Esophagus (tissue), 2 donors: ENCODE data around the gene NEDD1. TPM values are rescaled to one million over a fixed set of nuclear protein-coding genes. Genes with fewer than 3 reads are reported as not detected.
A peak's percentile ranks its signal among the peaks of the same experiment; 100 is the strongest.

Source experiments
- H3K27ac ChIP-seq, 2 donors: one replicate each; pipeline ENCODE4 v1.5.1; 2013; ENCODE audit warnings: low read depth in 2 of 2, mild to moderate bottlenecking in 2 of 2, inconsistent platforms in 1 of 2, low read length in 1 of 2, moderate library complexity in 1 of 2
- H3K27me3 ChIP-seq, 2 donors: one replicate each; pipeline ENCODE4 v1.6.1; 2013; ENCODE audit warnings: low read length in 2 of 2, control low read depth in 1 of 2, mild to moderate bottlenecking in 1 of 2; ENCODE audit not compliant: insufficient read depth in 2 of 2, control insufficient read depth in 1 of 2
- H3K36me3 ChIP-seq, 2 donors: one replicate each; pipeline ENCODE4 v1.6.1; 2013; ENCODE audit warnings: low read length in 1 of 2; ENCODE audit not compliant: control insufficient read depth in 2 of 2, insufficient read depth in 2 of 2
- H3K4me1 ChIP-seq, 2 donors: one replicate each; pipeline ENCODE4 v1.6.1; 2013; ENCODE audit warnings: low read length in 1 of 2; ENCODE audit not compliant: control insufficient read depth in 2 of 2, insufficient read depth in 2 of 2
- H3K4me3 ChIP-seq, 2 donors: one replicate each; pipeline ENCODE4 v1.5.1; 2013; ENCODE audit warnings: low read length in 2 of 2, mild to moderate bottlenecking in 2 of 2, low read depth in 1 of 2, moderate library complexity in 1 of 2
- H3K9me3 ChIP-seq, 2 donors: one replicate each; pipeline ENCODE4 v1.6.1; 2013; ENCODE audit warnings: mild to moderate bottlenecking in 2 of 2, low read depth in 1 of 2, low read length in 1 of 2, moderate library complexity in 1 of 2; ENCODE audit not compliant: control insufficient read depth in 2 of 2, insufficient read depth in 1 of 2
- WGBS, 2 donors: extraction: QIAGEN DNeasy Blood & Tissue Kit; methylation state at CpG; one replicate each; pipeline ENCODE4 v1.1.7; 2013; 5-methylcytosine and 5-hydroxymethylcytosine counted together
- polyA plus RNA-seq, 2 donors: library from polyadenylated mRNA; stranded (reverse); fragments of 200-250 nt; gene quantifications; one replicate each; pipeline ENCODE4 v1.2.3, GENCODE V29; 2013
- donor health status: healthy with polysubstance abuse.
- donor health status: Bipolar disorder and iron deficiency.

Gene NEDD1
- polyA plus RNA-seq: 1 to 10 TPM; 3.2 to 5.8 TPM

GRCh38 chr12:96906849-96907670 lies at the start of gene NEDD1:
NEDD1 (plus strand) TSS chr12:96907257; CDS start chr12:96909760, 2,503 bp downstream.
- Histone ChIP-seq H3K9me3 (no peaks in the 10 kb centered on the region), H3K27me3 (no peaks in the 10 kb centered on the region), H3K4me1 (no peaks in the 10 kb centered on the region), H3K36me3 (no peaks in the 10 kb centered on the region), H3K27ac (peak within 1 kb of the TSS; percentile 83 to 89), H3K4me3 (peak within 1 kb of the TSS; percentile 63 to 77)
- 0 to 1% methylated on average over 68 of the region's 68 CpGs for WGBS, 2 donors

GRCh38 chr12:96858162-96858561 lies 48.9 kb upstream of the NEDD1 start:
- H3K36me3 ChIP-seq: no peaks in the 10 kb centered on the region
- no peaks in the 10 kb centered on the region for H3K4me1 ChIP-seq
- H3K4me3 ChIP-seq: no peak overlapping the region
- H3K27ac ChIP-seq: no peak overlapping the region
- 63 to 79% methylated on average over 1 of the region's 1 CpG for WGBS, 2 donors
- H3K9me3 ChIP-seq: no peaks in the 10 kb centered on the region
- no peaks in the 10 kb centered on the region for H3K27me3 ChIP-seq

GRCh38 chr12:96861656-96862055 lies 45.4 kb upstream of the NEDD1 start:
- Histone ChIP-seq H3K4me3 (no peak overlapping the region), H3K27me3 (no peaks in the 10 kb centered on the region), H3K27ac (no peak overlapping the region), H3K4me1 (no peaks in the 10 kb centered on the region), H3K36me3 (no peaks in the 10 kb centered on the region), H3K9me3 (no peaks in the 10 kb centered on the region)
- 59 to 61% methylated on average over 2 of the region's 2 CpGs for WGBS, 2 donors

GRCh38 chr12:96862326-96862725 lies 44.7 kb upstream of the NEDD1 start:
- Histone ChIP-seq H3K4me1 (no peaks in the 10 kb centered on the region), H3K27ac (no peak overlapping the region), H3K27me3 (no peaks in the 10 kb centered on the region), H3K36me3 (no peaks in the 10 kb centered on the region), H3K9me3 (no peaks in the 10 kb centered on the region), H3K4me3 (no peak overlapping the region)
- 79 to 89% methylated on average over 1 of the region's 1 CpG for WGBS, 2 donors

- Histone ChIP-seq H3K4me1 (no peaks in the 10 kb centered on the region), H3K36me3 (no peaks in the 10 kb centered on the region), H3K9me3 (no peaks in the 10 kb centered on the region), H3K27ac (no peak overlapping the region), H3K27me3 (no peaks in the 10 kb centered on the region), H3K4me3 (no peak overlapping the region)
- WGBS, 2 donors: 56 to 73% methylated on average over 4 of the region's 4 CpGs
These were observed 42.7 kb upstream of the NEDD1 start for GRCh38 chr12:96864335-96864734.

GRCh38 chr12:96866801-96867590 lies 40.1 kb upstream of the NEDD1 start:
- no peaks in the 10 kb centered on the region for H3K9me3 ChIP-seq
- H3K4me3 ChIP-seq: no peak overlapping the region
- H3K36me3 ChIP-seq: no peaks in the 10 kb centered on the region
- no peaks in the 10 kb centered on the region for H3K4me1 ChIP-seq
- H3K27me3 ChIP-seq: no peaks in the 10 kb centered on the region
- 84 to 93% methylated on average over 4 of the region's 4 CpGs for WGBS, 2 donors
- H3K27ac ChIP-seq: no peak overlapping the region

- no peaks in the 10 kb centered on the region for H3K9me3 ChIP-seq
- no peak overlapping the region for H3K4me3 ChIP-seq
- no peaks in the 10 kb centered on the region for H3K36me3 ChIP-seq
- WGBS, 2 donors: 84 to 88% methylated on average over 1 of the region's 1 CpG
- H3K27me3 ChIP-seq: no peaks in the 10 kb centered on the region
- H3K4me1 ChIP-seq: no peaks in the 10 kb centered on the region
- no peak overlapping the region for H3K27ac ChIP-seq
These were observed 36.1 kb upstream of the NEDD1 start for GRCh38 chr12:96870946-96871345.

- Histone ChIP-seq H3K9me3 (no peaks in the 10 kb centered on the region), H3K27ac (no peak overlapping the region), H3K36me3 (no peaks in the 10 kb centered on the region), H3K27me3 (no peaks in the 10 kb centered on the region), H3K4me3 (no peak overlapping the region), H3K4me1 (no peaks in the 10 kb centered on the region)
These were observed 34.1 kb upstream of the NEDD1 start for GRCh38 chr12:96872961-96873360.

- no peak overlapping the region for H3K27ac ChIP-seq
- no peaks in the 10 kb centered on the region for H3K27me3 ChIP-seq
- no peak overlapping the region for H3K4me3 ChIP-seq
- no peaks in the 10 kb centered on the region for H3K4me1 ChIP-seq
- 86 to 87% methylated on average over 2 of the region's 2 CpGs for WGBS, 2 donors
- no peaks in the 10 kb centered on the region for H3K9me3 ChIP-seq
- H3K36me3 ChIP-seq: no peaks in the 10 kb centered on the region
These were observed 32.8 kb upstream of the NEDD1 start for GRCh38 chr12:96874211-96874610.
